HL-60 (cell line): ENCODE measurements around the gene CEP112.

Source experiments
- POLR2AphosphoS5 ChIP-seq: IDR thresholded peaks from 2 replicates; pipeline ENCODE4 v1.6.1; 2012; ENCODE audit warnings: low read depth
- TF ChIP-seq, protein P1 (sequence below): IDR thresholded peaks from one replicate; pipeline ENCODE4 v1.5.1; 2011; ENCODE audit warnings: low read length, control low read depth, inconsistent platforms; ENCODE audit not compliant: insufficient read depth
- TF ChIP-seq, protein P2 (sequence below): IDR thresholded peaks from 2 replicates; pipeline ENCODE4 v1.6.1; 2012; ENCODE audit warnings: low read depth; ENCODE audit not compliant: insufficient replicate concordance

DNA sequence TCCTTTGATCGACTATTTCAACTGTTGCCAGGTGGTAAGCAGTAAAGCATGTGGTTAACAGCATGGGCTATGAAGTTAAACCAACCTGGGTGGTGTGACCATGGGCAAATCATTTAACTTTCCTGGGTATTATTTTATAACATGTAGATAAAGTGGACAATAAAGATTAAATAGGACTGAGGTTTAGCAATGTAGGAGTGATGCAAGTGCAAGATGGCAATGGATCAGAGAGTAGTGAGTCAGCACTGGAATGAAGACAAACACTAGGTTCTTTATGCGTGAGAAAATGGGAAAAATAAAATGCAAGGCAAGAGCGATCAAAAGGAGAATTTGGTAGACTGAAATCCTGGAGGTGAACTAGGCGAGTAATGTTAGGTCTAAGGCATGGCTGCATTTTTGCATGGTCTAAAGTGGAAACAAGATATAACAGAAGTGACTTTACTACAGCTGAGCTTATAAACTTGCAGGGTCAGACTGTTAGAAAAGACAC, 408.0 kb downstream of the CEP112 start:
- TF ChIP-seq, protein P1, sequence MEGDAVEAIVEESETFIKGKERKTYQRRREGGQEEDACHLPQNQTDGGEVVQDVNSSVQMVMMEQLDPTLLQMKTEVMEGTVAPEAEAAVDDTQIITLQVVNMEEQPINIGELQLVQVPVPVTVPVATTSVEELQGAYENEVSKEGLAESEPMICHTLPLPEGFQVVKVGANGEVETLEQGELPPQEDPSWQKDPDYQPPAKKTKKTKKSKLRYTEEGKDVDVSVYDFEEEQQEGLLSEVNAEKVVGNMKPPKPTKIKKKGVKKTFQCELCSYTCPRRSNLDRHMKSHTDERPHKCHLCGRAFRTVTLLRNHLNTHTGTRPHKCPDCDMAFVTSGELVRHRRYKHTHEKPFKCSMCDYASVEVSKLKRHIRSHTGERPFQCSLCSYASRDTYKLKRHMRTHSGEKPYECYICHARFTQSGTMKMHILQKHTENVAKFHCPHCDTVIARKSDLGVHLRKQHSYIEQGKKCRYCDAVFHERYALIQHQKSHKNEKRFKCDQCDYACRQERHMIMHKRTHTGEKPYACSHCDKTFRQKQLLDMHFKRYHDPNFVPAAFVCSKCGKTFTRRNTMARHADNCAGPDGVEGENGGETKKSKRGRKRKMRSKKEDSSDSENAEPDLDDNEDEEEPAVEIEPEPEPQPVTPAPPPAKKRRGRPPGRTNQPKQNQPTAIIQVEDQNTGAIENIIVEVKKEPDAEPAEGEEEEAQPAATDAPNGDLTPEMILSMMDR, result no peak
- TF ChIP-seq, protein P2, sequence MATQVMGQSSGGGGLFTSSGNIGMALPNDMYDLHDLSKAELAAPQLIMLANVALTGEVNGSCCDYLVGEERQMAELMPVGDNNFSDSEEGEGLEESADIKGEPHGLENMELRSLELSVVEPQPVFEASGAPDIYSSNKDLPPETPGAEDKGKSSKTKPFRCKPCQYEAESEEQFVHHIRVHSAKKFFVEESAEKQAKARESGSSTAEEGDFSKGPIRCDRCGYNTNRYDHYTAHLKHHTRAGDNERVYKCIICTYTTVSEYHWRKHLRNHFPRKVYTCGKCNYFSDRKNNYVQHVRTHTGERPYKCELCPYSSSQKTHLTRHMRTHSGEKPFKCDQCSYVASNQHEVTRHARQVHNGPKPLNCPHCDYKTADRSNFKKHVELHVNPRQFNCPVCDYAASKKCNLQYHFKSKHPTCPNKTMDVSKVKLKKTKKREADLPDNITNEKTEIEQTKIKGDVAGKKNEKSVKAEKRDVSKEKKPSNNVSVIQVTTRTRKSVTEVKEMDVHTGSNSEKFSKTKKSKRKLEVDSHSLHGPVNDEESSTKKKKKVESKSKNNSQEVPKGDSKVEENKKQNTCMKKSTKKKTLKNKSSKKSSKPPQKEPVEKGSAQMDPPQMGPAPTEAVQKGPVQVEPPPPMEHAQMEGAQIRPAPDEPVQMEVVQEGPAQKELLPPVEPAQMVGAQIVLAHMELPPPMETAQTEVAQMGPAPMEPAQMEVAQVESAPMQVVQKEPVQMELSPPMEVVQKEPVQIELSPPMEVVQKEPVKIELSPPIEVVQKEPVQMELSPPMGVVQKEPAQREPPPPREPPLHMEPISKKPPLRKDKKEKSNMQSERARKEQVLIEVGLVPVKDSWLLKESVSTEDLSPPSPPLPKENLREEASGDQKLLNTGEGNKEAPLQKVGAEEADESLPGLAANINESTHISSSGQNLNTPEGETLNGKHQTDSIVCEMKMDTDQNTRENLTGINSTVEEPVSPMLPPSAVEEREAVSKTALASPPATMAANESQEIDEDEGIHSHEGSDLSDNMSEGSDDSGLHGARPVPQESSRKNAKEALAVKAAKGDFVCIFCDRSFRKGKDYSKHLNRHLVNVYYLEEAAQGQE, result no peak
- no peak for TF ChIP-seq POLR2AphosphoS5
